Measurements from ENCODE around the gene FCRL1. TPM values are rescaled to one million over a fixed set of nuclear protein-coding genes. Genes with fewer than 3 reads are reported as not detected.

FCRL1 gene
- total and polyA plus RNA-seq, 2 of the 13 experiments (the other 11 are each of a cell fraction or from before 2014, with no cell fraction given), result not detected

DNA sequence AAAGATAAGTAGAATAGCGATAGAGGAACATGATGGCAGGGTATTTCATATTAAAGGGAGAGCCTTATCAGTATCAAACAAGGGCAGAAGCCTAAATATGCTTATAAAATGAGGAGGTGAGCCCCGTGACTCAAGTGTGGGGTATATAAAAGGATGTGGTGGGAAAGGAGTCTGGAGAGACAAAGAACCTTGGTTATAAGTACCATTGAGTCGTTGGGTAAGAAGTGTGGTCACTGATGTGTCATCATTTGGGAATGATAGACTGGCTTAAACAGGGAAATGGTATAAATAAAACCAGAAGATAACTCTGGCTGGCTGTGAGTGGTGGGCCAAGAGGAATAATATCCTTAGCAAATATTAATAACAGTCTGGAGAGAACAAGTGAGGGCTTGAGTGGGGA is 32.6 kb upstream of the FCRL1 start:
- H2AFZ ChIP-seq (ENCODE audit: low read length), result no peak overlapping the region
- intact Hi-C loops (cut with micrococcal nuclease; ENCODE audit: unreplicated experiment), result no loop called here
- no peaks in the 10 kb centered on the region for H3K36me3 ChIP-seq (replicated peaks in 1 of 2; ENCODE audit: control insufficient read depth in 1 of 2, insufficient read depth in 2 of 2, low read length in 2 of 2)
- no peak overlapping the region for H3K27ac ChIP-seq (ENCODE audit: extremely low read length, insufficient read depth, low read length)
- H3K9me3 ChIP-seq (ENCODE audit: low read length), result no peaks in the 10 kb centered on the region
- ChIA-PET POLR2A (no interaction called here), CTCF (ENCODE audit: low intra/inter-chr PET ratio, low total read pairs) (no interaction called here)
- H3K79me2 ChIP-seq (ENCODE audit: insufficient read depth, low read length), result no peaks in the 10 kb centered on the region
- ATAC-seq (no peak), DNase-seq (ENCODE audit: low spot score) (no peak), FAIRE-seq (no peak)
- BruUV-seq (replicated peaks), result no TSS peak
- 2% methylated on average over 3 of the region's 3 CpGs for WGBS (ENCODE audit: low lambda C conversion rate)
- no peaks in the 10 kb centered on the region for H4K20me1 ChIP-seq (ENCODE audit: insufficient read depth, low read length)
- H3K9ac ChIP-seq (ENCODE audit: insufficient read depth, low read depth, low read length), result no peak overlapping the region
- no peak for TF ChIP-seq RELA (CRISPR knock-in tag; IDR thresholded peaks at IDR 0.05)
- no peak for TF ChIP-seq GZF1 (CRISPR knock-in tag; IDR thresholded peaks at IDR 0.05)
- no peak for TF ChIP-seq FOXM1 (CRISPR knock-in tag; IDR thresholded peaks at IDR 0.05)
- no peak for TF ChIP-seq ZBTB7A (CRISPR knock-in tag; IDR thresholded peaks at IDR 0.05)
- no peak for TF ChIP-seq TSC22D2 (CRISPR knock-in tag; IDR thresholded peaks at IDR 0.05; ENCODE audit: borderline replicate concordance)
- TF ChIP-seq FOXO1 (CRISPR knock-in tag; IDR thresholded peaks at IDR 0.05), result no peak
- TF ChIP-seq, protein P1, sequence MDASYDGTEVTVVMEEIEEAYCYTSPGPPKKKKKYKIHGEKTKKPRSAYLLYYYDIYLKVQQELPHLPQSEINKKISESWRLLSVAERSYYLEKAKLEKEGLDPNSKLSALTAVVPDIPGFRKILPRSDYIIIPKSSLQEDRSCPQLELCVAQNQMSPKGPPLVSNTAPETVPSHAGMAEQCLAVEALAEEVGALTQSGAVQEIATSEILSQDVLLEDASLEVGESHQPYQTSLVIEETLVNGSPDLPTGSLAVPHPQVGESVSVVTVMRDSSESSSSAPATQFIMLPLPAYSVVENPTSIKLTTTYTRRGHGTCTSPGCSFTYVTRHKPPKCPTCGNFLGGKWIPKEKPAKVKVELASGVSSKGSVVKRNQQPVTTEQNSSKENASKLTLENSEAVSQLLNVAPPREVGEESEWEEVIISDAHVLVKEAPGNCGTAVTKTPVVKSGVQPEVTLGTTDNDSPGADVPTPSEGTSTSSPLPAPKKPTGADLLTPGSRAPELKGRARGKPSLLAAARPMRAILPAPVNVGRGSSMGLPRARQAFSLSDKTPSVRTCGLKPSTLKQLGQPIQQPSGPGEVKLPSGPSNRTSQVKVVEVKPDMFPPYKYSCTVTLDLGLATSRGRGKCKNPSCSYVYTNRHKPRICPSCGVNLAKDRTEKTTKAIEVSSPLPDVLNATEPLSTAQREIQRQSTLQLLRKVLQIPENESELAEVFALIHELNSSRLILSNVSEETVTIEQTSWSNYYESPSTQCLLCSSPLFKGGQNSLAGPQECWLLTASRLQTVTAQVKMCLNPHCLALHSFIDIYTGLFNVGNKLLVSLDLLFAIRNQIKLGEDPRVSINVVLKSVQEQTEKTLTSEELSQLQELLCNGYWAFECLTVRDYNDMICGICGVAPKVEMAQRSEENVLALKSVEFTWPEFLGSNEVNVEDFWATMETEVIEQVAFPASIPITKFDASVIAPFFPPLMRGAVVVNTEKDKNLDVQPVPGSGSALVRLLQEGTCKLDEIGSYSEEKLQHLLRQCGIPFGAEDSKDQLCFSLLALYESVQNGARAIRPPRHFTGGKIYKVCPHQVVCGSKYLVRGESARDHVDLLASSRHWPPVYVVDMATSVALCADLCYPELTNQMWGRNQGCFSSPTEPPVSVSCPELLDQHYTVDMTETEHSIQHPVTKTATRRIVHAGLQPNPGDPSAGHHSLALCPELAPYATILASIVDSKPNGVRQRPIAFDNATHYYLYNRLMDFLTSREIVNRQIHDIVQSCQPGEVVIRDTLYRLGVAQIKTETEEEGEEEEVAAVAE (CRISPR knock-in tag; IDR thresholded peaks at IDR 0.05; ENCODE audit: borderline replicate concordance), result no peak
- TF ChIP-seq, protein P2, sequence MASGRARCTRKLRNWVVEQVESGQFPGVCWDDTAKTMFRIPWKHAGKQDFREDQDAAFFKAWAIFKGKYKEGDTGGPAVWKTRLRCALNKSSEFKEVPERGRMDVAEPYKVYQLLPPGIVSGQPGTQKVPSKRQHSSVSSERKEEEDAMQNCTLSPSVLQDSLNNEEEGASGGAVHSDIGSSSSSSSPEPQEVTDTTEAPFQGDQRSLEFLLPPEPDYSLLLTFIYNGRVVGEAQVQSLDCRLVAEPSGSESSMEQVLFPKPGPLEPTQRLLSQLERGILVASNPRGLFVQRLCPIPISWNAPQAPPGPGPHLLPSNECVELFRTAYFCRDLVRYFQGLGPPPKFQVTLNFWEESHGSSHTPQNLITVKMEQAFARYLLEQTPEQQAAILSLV (CRISPR knock-in tag; IDR thresholded peaks at IDR 0.05; ENCODE audit: borderline replicate concordance), result no peak
- H3K4me3 ChIP-seq (replicated peaks in 1 of 3; ENCODE audit: insufficient read depth in 1 of 3, low read depth in 2 of 3, low read length in 3 of 3), result no peak overlapping the region
- H3K4me1 ChIP-seq (ENCODE audit: insufficient read depth, low read length), result no peaks in the 10 kb centered on the region
- no peak overlapping the region for H3K4me2 ChIP-seq (ENCODE audit: low read depth, low read length)
- in situ Hi-C loops (cut with HindIII; ENCODE audit: extremely low pct_ligation_motif_present, low pct_unique_long_range_greater_than_20kb), result no loop called here
- no peaks in the 10 kb centered on the region for H3K27me3 ChIP-seq (ENCODE audit: control insufficient read depth in 1 of 2, insufficient read depth in 2 of 2, low read length in 2 of 2)

All from HepG2 (cell line).